GM23248 (cell line): ENCODE measurements around the gene CORO2A. TPM values are rescaled to one million over a fixed set of nuclear protein-coding genes. Genes with fewer than 3 reads are reported as not detected.

ENCODE experiments used
- DNase-seq: peaks from one replicate; pipeline ENCODE4 v3.0.0-alpha.2; 2015
- H2AFZ ChIP-seq: fragments of 200-600 bp; sonication (generic); 2 replicates; pipeline ENCODE4 v1.6.1; 2016; ENCODE audit warnings: antibody characterized with exemption
- H3F3A ChIP-seq: fragments of 200-600 bp; sonication (generic); 2 replicates; pipeline ENCODE4 v1.6.1; 2016; ENCODE audit warnings: mild to moderate bottlenecking, antibody characterized with exemption, mixed run types; ENCODE audit not compliant: insufficient read depth
- H3K27ac ChIP-seq: fragments of 200-600 bp; sonication (generic); 2 replicates; pipeline ENCODE4 v1.5.1; 2016; ENCODE audit warnings: mild to moderate bottlenecking
- H3K27me3 ChIP-seq: fragments of 200-600 bp; sonication (generic); replicated peaks from 2 replicates; pipeline ENCODE4 v1.6.1; 2016; ENCODE audit warnings: mild to moderate bottlenecking; ENCODE audit not compliant: insufficient read depth
- H3K36me3 ChIP-seq: fragments of 200-600 bp; sonication (generic); 2 replicates; pipeline ENCODE4 v1.6.1; 2016; ENCODE audit warnings: low read depth, mild to moderate bottlenecking
- H3K4me1 ChIP-seq: fragments of 200-600 bp; sonication (generic); 2 replicates; pipeline ENCODE4 v1.6.1; 2016; ENCODE audit warnings: mild to moderate bottlenecking; ENCODE audit not compliant: insufficient read depth
- H3K4me2 ChIP-seq: fragments of 200-600 bp; sonication (generic); one replicate; pipeline ENCODE4 v1.6.1; 2016; ENCODE audit warnings: mild to moderate bottlenecking; ENCODE audit not compliant: unreplicated experiment
- H3K4me3 ChIP-seq: fragments of 200-600 bp; sonication (generic); 2 replicates; pipeline ENCODE4 v1.5.1; 2016; ENCODE audit warnings: mild to moderate bottlenecking
- H3K79me2 ChIP-seq: fragments of 200-600 bp; sonication (generic); 2 replicates; pipeline ENCODE4 v1.6.1; 2016; ENCODE audit warnings: mild to moderate bottlenecking; ENCODE audit not compliant: insufficient read depth
- H3K9ac ChIP-seq: fragments of 200-600 bp; sonication (generic); 2 replicates; pipeline ENCODE4 v1.6.1; 2016; ENCODE audit warnings: mild to moderate bottlenecking
- H3K9me2 ChIP-seq: fragments of 200-600 bp; sonication (generic); 2 replicates; pipeline ENCODE4 v1.6.1; 2016; ENCODE audit warnings: mixed run types, mild to moderate bottlenecking, moderate library complexity; ENCODE audit not compliant: insufficient read depth
- H3K9me3 ChIP-seq: fragments of 200-600 bp; sonication (generic); one replicate; pipeline ENCODE4 v1.6.1; 2017; ENCODE audit warnings: low read depth
- H4K20me1 ChIP-seq: fragments of 200-600 bp; sonication (generic); 2 replicates; pipeline ENCODE4 v1.6.0; 2016; ENCODE audit not compliant: insufficient read depth
- EZH2 ChIP-seq: fragments of 200-600 bp; sonication (generic); IDR thresholded peaks from 2 replicates; pipeline ENCODE4 v1.6.1; 2018; ENCODE audit warnings: antibody characterized with exemption, mild to moderate bottlenecking; ENCODE audit not compliant: insufficient read depth, poor library complexity, severe bottlenecking
- EZH2phosphoT487 ChIP-seq: fragments of 200-600 bp; sonication (generic); IDR thresholded peaks from 2 replicates; pipeline ENCODE4 v1.6.1; 2018; ENCODE audit warnings: antibody characterized with exemption, moderate library complexity, mild to moderate bottlenecking, low read depth; ENCODE audit not compliant: insufficient read depth
- WGBS, 2 experiments: methylation state at CpG; one replicate each; pipeline ENCODE4 v1.1.6; 2015 to 2017; ENCODE audit warnings: low lambda C conversion rate in 2 of 2, low coverage in 1 of 2; ENCODE audit errors: missing lambda C conversion rate in 2 of 2; 5-methylcytosine and 5-hydroxymethylcytosine counted together
- in situ Hi-C: fragments of 300-500 bp; cut with MboI; formaldehyde crosslinking; loops from 2 replicates; pipeline ENCODE4 v1.15.0; 2020
- microRNA-seq: library from miRNA; unstranded; fragments of <30 nt; microRNA quantifications from one replicate; pipeline ENCODE4, GENCODE V29; 2016; ENCODE audit warnings: borderline number of aligned reads
- polyA plus RNA-seq: library from polyadenylated mRNA; unstranded; fragments of >200 nt; fragmentation: Nextera tagmentation; extraction: Ambion mirVana; gene quantifications from 2 replicates; pipeline ENCODE4 v1.2.1, GENCODE V29; 2016
- small RNA-seq: library from RNA; depleted of rRNA; stranded (forward); fragments of <200 nt; gene quantifications from one replicate; pipeline ENCODE3, GENCODE V24; 2014; ENCODE audit warnings: low read depth, low replicate concordance
- total RNA-seq: library from RNA; depleted of rRNA; stranded (reverse); fragments of >200 nt; shearing (Covaris generic); gene quantifications from 2 replicates; pipeline ENCODE4 v1.2.3, GENCODE V29; 2014; rRNA removed

Gene CORO2A
- total and polyA plus RNA-seq, 2 experiments from 2014 or later: 0.86 to 1.3 TPM

- Histone ChIP-seq H3K4me3 (no peak overlapping the region), H3K27ac (no peak overlapping the region), H3K9me2 (no peaks in the 10 kb centered on the region), H3K4me1 (peaks cover 14% of the 10 kb centered on the region), H2AFZ (no peak overlapping the region), H3K9ac (no peak overlapping the region), H4K20me1 (no peaks in the 10 kb centered on the region), H3F3A (peaks cover 19% of the 10 kb centered on the region; the same call in 1 of the 2 replicates), H3K36me3 (peaks cover 11% of the 10 kb centered on the region; the same call in 1 of the 2 replicates), H3K4me2 (no peak overlapping the region), H3K9me3 (no peaks in the 10 kb centered on the region), H3K27me3 (no peaks in the 10 kb centered on the region), H3K79me2 (peaks cover 83% of the 10 kb centered on the region)
- no peak for DNase-seq
- in situ Hi-C loops: no loop called here
- 93 to 95% methylated on average over 8 to 9 of the region's 9 CpGs for WGBS, 2 experiments
- no peak for TF ChIP-seq EZH2phosphoT487
- no peak for TF ChIP-seq EZH2
Measured at GRCh38 chr9:98071737-98072136, 120.7 kb downstream of the CORO2A start.

Small RNAs within 50 kb of the gene (microRNA-seq; reads per million reads assigned to microRNA genes)
- gene MIR6854: not detected

Small RNAs within 50 kb of the gene (small RNA-seq; reads per million reads assigned to genes)
- not detected for gene MIR6854
- gene RF00017: not detected

Other genes starting within 250 kb of the CORO2A start
- gene ANP32B, start 209.3 kb downstream of the CORO2A start, total RNA-seq: 11.2 and 35.3 TPM in 2 replicates
- 137 and 138 TPM in 2 replicates for gene ANP32B, start 209.3 kb downstream of the CORO2A start, polyA plus RNA-seq
- gene NANS, start 135.9 kb downstream of the CORO2A start, total RNA-seq: 60.3 and 80.8 TPM in 2 replicates
- 128 and 133 TPM in 2 replicates for gene NANS, start 135.9 kb downstream of the CORO2A start, polyA plus RNA-seq
- 2.7 and 6.4 TPM in 2 replicates for gene TRIM14, start 73.4 kb downstream of the CORO2A start, total RNA-seq
- 7.8 and 8.0 TPM in 2 replicates for gene TRIM14, start 73.4 kb downstream of the CORO2A start, polyA plus RNA-seq
- 57.5 and 58.4 TPM in 2 replicates for gene TBC1D2, start 63.0 kb upstream of the CORO2A start, total RNA-seq
- gene TBC1D2, start 63.0 kb upstream of the CORO2A start, polyA plus RNA-seq: 56.2 and 58.9 TPM in 2 replicates